H4 (cell line): ENCODE data around the gene MPZL3. TPM values are rescaled to one million over a fixed set of nuclear protein-coding genes. Genes with fewer than 3 reads are reported as not detected.

Source experiments
- DNase-seq: peaks from one replicate; pipeline ENCODE4 v3.0.0-alpha.2; 2015; ENCODE audit warnings: low spot score
- total RNA-seq: library from RNA; depleted of rRNA; stranded (reverse); fragments of >200 nt; shearing (Covaris generic); gene quantifications from 2 replicates; pipeline ENCODE4 v1.2.3, GENCODE V29; 2014

Gene MPZL3
- total RNA-seq, 1 experiment from 2014 or later, result 9.8 TPM

GRCh38 chr11:118264569-118265465 lies 12.7 kb upstream of the MPZL3 start:
- no peak for DNase-seq

GRCh38 chr11:118263695-118264568 lies 11.8 kb upstream of the MPZL3 start, which contains the start of gene MPZL2:
TSS of gene MPZL2 (minus strand) at chr11:118264297. CDS start at chr11:118264153, 144 bp downstream.
- DNase-seq, result peak; percentile 24

GRCh38 chr11:118263112-118263511 lies 10.9 kb upstream of the MPZL3 start:
- no peak for DNase-seq

- DNase-seq, result no peak
Measured at GRCh38 chr11:118260353-118260752, 8.2 kb upstream of the MPZL3 start.

GRCh38 chr11:118259138-118259537 lies 7.0 kb upstream of the MPZL3 start:
- DNase-seq, result no peak

GRCh38 chr11:118258410-118258809 lies 6.2 kb upstream of the MPZL3 start:
- DNase-seq, result no peak

- no peak for DNase-seq
Measured at GRCh38 chr11:118252688-118253087, 523 bp upstream of the MPZL3 start.

GRCh38 chr11:118247041-118247440 lies 5.1 kb downstream of the MPZL3 start:
- peak; percentile 32 for DNase-seq

GRCh38 chr11:118245936-118246562 lies 6.1 kb downstream of the MPZL3 start:
- DNase-seq, result no peak

GRCh38 chr11:118243993-118244762 lies 8.0 kb downstream of the MPZL3 start:
- DNase-seq, result no peak

GRCh38 chr11:118243161-118243560 lies 9.0 kb downstream of the MPZL3 start:
- no peak for DNase-seq

GRCh38 chr11:118241764-118242098 lies 10.4 kb downstream of the MPZL3 start:
- no peak for DNase-seq

- DNase-seq, result peak; percentile 60
Measured at GRCh38 chr11:118240999-118241763, 11.0 kb downstream of the MPZL3 start.

- DNase-seq, result no peak
Measured at GRCh38 chr11:118239509-118240205, 12.5 kb downstream of the MPZL3 start.

GRCh38 chr11:118238929-118239328 lies 13.2 kb downstream of the MPZL3 start:
- no peak for DNase-seq

GRCh38 chr11:118238421-118238820 lies 13.7 kb downstream of the MPZL3 start:
- no peak for DNase-seq

- DNase-seq, result no peak
Measured at GRCh38 chr11:118236170-118236569, 16.0 kb downstream of the MPZL3 start.

GRCh38 chr11:118234833-118235232 lies 17.3 kb downstream of the MPZL3 start:
- no peak for DNase-seq

- DNase-seq, result no peak
Measured at GRCh38 chr11:118233850-118234249, 18.3 kb downstream of the MPZL3 start.

GRCh38 chr11:118233377-118233776 lies 18.8 kb downstream of the MPZL3 start:
- no peak for DNase-seq
